K562 (cell line): Measurements from ENCODE around the gene ZNF318. TPM values are rescaled to one million over a fixed set of nuclear protein-coding genes. Genes with fewer than 3 reads are reported as not detected.

ENCODE experiments used
- FIP1L1 ChIP-seq: fragments of 200-400 bp; formaldehyde crosslinking; IDR thresholded peaks from 2 replicates; pipeline ENCODE4 v1.6.1; 2018; ENCODE audit warnings: mild to moderate bottlenecking, low read depth, low read length; ENCODE audit not compliant: poor library complexity, severe bottlenecking
- KLF1 ChIP-seq: fragments of 450-650 bp; IDR thresholded peaks from 2 replicates; pipeline ENCODE4 v1.6.1; 2016; ENCODE audit warnings: missing genetic modification characterization, missing compliant biosample characterization
- MAFK ChIP-seq: IDR thresholded peaks from 2 replicates; pipeline ENCODE4 v1.6.1; 2011; ENCODE audit warnings: low read length, improper control_type of control experiment
- NFRKB ChIP-seq: fragments of 450-650 bp; IDR thresholded peaks from 2 replicates; pipeline ENCODE4 v1.6.1; 2016; ENCODE audit warnings: low read depth
- PHTF2 ChIP-seq: fragments of 250-450 bp; sonication (Bioruptor Pico); IDR thresholded peaks from 2 replicates; pipeline ENCODE4 v1.5.0; 2021; ENCODE audit warnings: mild to moderate bottlenecking
- POLR2H ChIP-seq: IDR thresholded peaks from 2 replicates; pipeline ENCODE4 v1.6.1; 2016; ENCODE audit warnings: missing genetic modification characterization, low read depth, mild to moderate bottlenecking, control low read depth, missing compliant biosample characterization, moderate library complexity
- RBM39 ChIP-seq: fragments of 200-400 bp; formaldehyde crosslinking; optimal IDR thresholded peaks from 2 replicates; pipeline ENCODE3; 2018; ENCODE audit warnings: low read depth, low read length
- SFPQ ChIP-seq: fragments of 200-400 bp; formaldehyde crosslinking; IDR thresholded peaks from 2 replicates; pipeline ENCODE4 v1.6.1; 2017; ENCODE audit warnings: mild to moderate bottlenecking, low read depth, low read length, moderate library complexity
- STAG1 ChIP-seq: sonication (generic); formaldehyde crosslinking; IDR thresholded peaks from 2 replicates; pipeline ENCODE4 v1.5.0; 2020; ENCODE audit warnings: missing genetic modification reagents, borderline replicate concordance
- TAF9B ChIP-seq: fragments of 450-650 bp; IDR thresholded peaks from 2 replicates; pipeline ENCODE4 v1.6.1; 2018; ENCODE audit warnings: mild to moderate bottlenecking; ENCODE audit not compliant: partially characterized antibody
- XRCC4 ChIP-seq: IDR thresholded peaks from one replicate; pipeline ENCODE4 v1.6.1; 2011; ENCODE audit not compliant: insufficient read depth, insufficient read length; ENCODE audit errors: extremely low read depth
- ZKSCAN1 ChIP-seq: fragments of 150-350 bp; IDR thresholded peaks from 2 replicates; pipeline ENCODE4 v1.6.1; 2016; ENCODE audit warnings: low read depth, low read length
- polyA plus RNA-seq, 8 experiments: library from polyadenylated mRNA; depleted of rRNA in 4 of 8; stranded (reverse) in 5 of 8; unstranded in 3 of 8; fragments of >200 nt; fragmentation: Nextera tagmentation in 2 of 8; fragmentation: Illumina TruSeq in 1 of 8; extraction: Ambion mirVana in 2 of 8; extraction: Trizol in 1 of 8; gene quantifications; 2 replicates each; pipeline versions ENCODE4 v1.2.1 to v1.2.3, GENCODE V29; 2011 to 2014; ENCODE audit warnings: inconsistent platforms in 1 of 8, missing spikeins in 1 of 8
- total RNA-seq, 7 experiments: library from RNA; depleted of rRNA in 6 of 7; stranded (reverse); fragments of >200 nt in 6 of 7; fragmentation: Illumina TruSeq in 2 of 7; extraction: Trizol in 2 of 7; gene quantifications; 2 replicates each; pipeline versions ENCODE4 v1.2.1 to v1.2.3, GENCODE V29; 2011 to 2021; ENCODE audit warnings: low replicate concordance in 1 of 7
- TF ChIP-seq, protein P1 (sequence below): fragments of 150-350 bp; conservative IDR thresholded peaks from 2 replicates; pipeline ENCODE4 v1.6.1; 2014; ENCODE audit warnings: low read length
- TF ChIP-seq, protein P2 (sequence below): fragments of 450-650 bp; IDR thresholded peaks from 2 replicates; pipeline ENCODE4 v1.6.1; 2017; ENCODE audit warnings: antibody characterized with exemption, mild to moderate bottlenecking
- TF ChIP-seq, protein P3 (sequence below), 3 experiments: fragments of 200-800 bp in 1 of 3; fragments of 250-450 bp in 1 of 3; fragments of 450-650 bp in 1 of 3; sonication (Bioruptor Pico) in 1 of 3; sonication (Bioruptor generic) in 1 of 3; formaldehyde crosslinking in 1 of 3; IDR thresholded peaks; 2 replicates each; pipeline versions ENCODE4 v1.6.1 to v1.8.0; 2016 to 2022; ENCODE audit warnings: mild to moderate bottlenecking in 2 of 3, missing genetic modification characterization in 2 of 3, missing compliant biosample characterization in 1 of 3, moderate library complexity in 1 of 3

ZNF318 gene
- total and polyA plus RNA-seq, 9 of the 15 experiments (the other 6 are each of a cell fraction or from before 2014, with no cell fraction given), result 3.2 to 19.0 (median 9.2) TPM

- TF ChIP-seq, protein P1, sequence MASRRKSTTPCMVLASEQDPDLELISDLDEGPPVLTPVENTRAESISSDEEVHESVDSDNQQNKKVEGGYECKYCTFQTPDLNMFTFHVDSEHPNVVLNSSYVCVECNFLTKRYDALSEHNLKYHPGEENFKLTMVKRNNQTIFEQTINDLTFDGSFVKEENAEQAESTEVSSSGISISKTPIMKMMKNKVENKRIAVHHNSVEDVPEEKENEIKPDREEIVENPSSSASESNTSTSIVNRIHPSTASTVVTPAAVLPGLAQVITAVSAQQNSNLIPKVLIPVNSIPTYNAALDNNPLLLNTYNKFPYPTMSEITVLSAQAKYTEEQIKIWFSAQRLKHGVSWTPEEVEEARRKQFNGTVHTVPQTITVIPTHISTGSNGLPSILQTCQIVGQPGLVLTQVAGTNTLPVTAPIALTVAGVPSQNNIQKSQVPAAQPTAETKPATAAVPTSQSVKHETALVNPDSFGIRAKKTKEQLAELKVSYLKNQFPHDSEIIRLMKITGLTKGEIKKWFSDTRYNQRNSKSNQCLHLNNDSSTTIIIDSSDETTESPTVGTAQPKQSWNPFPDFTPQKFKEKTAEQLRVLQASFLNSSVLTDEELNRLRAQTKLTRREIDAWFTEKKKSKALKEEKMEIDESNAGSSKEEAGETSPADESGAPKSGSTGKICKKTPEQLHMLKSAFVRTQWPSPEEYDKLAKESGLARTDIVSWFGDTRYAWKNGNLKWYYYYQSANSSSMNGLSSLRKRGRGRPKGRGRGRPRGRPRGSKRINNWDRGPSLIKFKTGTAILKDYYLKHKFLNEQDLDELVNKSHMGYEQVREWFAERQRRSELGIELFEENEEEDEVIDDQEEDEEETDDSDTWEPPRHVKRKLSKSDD, result no peak
- no peak for TF ChIP-seq STAG1 (CRISPR knock-in tag)
- TF ChIP-seq TAF9B, result no peak
- TF ChIP-seq, protein P2, sequence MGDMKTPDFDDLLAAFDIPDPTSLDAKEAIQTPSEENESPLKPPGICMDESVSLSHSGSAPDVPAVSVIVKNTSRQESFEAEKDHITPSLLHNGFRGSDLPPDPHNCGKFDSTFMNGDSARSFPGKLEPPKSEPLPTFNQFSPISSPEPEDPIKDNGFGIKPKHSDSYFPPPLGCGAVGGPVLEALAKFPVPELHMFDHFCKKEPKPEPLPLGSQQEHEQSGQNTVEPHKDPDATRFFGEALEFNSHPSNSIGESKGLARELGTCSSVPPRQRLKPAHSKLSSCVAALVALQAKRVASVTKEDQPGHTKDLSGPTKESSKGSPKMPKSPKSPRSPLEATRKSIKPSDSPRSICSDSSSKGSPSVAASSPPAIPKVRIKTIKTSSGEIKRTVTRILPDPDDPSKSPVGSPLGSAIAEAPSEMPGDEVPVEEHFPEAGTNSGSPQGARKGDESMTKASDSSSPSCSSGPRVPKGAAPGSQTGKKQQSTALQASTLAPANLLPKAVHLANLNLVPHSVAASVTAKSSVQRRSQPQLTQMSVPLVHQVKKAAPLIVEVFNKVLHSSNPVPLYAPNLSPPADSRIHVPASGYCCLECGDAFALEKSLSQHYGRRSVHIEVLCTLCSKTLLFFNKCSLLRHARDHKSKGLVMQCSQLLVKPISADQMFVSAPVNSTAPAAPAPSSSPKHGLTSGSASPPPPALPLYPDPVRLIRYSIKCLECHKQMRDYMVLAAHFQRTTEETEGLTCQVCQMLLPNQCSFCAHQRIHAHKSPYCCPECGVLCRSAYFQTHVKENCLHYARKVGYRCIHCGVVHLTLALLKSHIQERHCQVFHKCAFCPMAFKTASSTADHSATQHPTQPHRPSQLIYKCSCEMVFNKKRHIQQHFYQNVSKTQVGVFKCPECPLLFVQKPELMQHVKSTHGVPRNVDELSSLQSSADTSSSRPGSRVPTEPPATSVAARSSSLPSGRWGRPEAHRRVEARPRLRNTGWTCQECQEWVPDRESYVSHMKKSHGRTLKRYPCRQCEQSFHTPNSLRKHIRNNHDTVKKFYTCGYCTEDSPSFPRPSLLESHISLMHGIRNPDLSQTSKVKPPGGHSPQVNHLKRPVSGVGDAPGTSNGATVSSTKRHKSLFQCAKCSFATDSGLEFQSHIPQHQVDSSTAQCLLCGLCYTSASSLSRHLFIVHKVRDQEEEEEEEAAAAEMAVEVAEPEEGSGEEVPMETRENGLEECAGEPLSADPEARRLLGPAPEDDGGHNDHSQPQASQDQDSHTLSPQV, result peak; percentile 64; the same call in 1 of the 2 replicates
- no peak for TF ChIP-seq POLR2H
- no peak for TF ChIP-seq PHTF2 (CRISPR knock-in tag)
- TF ChIP-seq MAFK, result no peak
- TF ChIP-seq RBM39, result no peak
- no peak for TF ChIP-seq SFPQ
- TF ChIP-seq, protein P3, sequence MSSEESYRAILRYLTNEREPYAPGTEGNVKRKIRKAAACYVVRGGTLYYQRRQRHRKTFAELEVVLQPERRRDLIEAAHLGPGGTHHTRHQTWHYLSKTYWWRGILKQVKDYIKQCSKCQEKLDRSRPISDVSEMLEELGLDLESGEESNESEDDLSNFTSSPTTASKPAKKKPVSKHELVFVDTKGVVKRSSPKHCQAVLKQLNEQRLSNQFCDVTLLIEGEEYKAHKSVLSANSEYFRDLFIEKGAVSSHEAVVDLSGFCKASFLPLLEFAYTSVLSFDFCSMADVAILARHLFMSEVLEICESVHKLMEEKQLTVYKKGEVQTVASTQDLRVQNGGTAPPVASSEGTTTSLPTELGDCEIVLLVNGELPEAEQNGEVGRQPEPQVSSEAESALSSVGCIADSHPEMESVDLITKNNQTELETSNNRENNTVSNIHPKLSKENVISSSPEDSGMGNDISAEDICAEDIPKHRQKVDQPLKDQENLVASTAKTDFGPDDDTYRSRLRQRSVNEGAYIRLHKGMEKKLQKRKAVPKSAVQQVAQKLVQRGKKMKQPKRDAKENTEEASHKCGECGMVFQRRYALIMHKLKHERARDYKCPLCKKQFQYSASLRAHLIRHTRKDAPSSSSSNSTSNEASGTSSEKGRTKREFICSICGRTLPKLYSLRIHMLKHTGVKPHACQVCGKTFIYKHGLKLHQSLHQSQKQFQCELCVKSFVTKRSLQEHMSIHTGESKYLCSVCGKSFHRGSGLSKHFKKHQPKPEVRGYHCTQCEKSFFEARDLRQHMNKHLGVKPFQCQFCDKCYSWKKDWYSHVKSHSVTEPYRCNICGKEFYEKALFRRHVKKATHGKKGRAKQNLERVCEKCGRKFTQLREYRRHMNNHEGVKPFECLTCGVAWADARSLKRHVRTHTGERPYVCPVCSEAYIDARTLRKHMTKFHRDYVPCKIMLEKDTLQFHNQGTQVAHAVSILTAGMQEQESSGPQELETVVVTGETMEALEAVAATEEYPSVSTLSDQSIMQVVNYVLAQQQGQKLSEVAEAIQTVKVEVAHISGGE (CRISPR knock-in tag; IDR thresholded peaks at IDR 0.05), result no peak
- no peak for TF ChIP-seq FIP1L1
- no peak for TF ChIP-seq NFRKB
- no peak for TF ChIP-seq ZKSCAN1
- no peak for TF ChIP-seq KLF1
- no peak for TF ChIP-seq XRCC4
These were observed 22.1 kb upstream of the ZNF318 start (continued) for GRCh38 chr6:43391440-43392031.
